Tibial nerve (tissue), 4 donors: Measurements from ENCODE around the gene QSOX2.

Source experiments
- EP300 ChIP-seq, 2 donors: sonication (generic); formaldehyde crosslinking; IDR thresholded peaks; one replicate each; pipeline ENCODE4 v1.6.1; 2017; ENCODE audit warnings: antibody characterized with exemption in 2 of 2, mild to moderate bottlenecking in 1 of 2
- POLR2A ChIP-seq, 2 donors: fragments of 450-650 bp; IDR thresholded peaks; one replicate each; pipeline ENCODE4 v1.6.1; 2017; ENCODE audit warnings: antibody characterized with exemption in 2 of 2, mild to moderate bottlenecking in 2 of 2, moderate library complexity in 2 of 2
- TF ChIP-seq, protein P1 (sequence below), 5 experiments: fragments of 200-600 bp in 3 of 5; fragments of 450-650 bp in 2 of 5; sonication (generic) in 3 of 5; IDR thresholded peaks; one replicate each; pipeline ENCODE4 v1.5.1; 2016 to 2019; ENCODE audit warnings: antibody characterized with exemption in 5 of 5, mild to moderate bottlenecking in 3 of 5, moderate library complexity in 2 of 5

- TF ChIP-seq, protein P1, sequence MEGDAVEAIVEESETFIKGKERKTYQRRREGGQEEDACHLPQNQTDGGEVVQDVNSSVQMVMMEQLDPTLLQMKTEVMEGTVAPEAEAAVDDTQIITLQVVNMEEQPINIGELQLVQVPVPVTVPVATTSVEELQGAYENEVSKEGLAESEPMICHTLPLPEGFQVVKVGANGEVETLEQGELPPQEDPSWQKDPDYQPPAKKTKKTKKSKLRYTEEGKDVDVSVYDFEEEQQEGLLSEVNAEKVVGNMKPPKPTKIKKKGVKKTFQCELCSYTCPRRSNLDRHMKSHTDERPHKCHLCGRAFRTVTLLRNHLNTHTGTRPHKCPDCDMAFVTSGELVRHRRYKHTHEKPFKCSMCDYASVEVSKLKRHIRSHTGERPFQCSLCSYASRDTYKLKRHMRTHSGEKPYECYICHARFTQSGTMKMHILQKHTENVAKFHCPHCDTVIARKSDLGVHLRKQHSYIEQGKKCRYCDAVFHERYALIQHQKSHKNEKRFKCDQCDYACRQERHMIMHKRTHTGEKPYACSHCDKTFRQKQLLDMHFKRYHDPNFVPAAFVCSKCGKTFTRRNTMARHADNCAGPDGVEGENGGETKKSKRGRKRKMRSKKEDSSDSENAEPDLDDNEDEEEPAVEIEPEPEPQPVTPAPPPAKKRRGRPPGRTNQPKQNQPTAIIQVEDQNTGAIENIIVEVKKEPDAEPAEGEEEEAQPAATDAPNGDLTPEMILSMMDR (IDR thresholded peaks at IDR 0.05) = no peak
- no peak for TF ChIP-seq POLR2A (IDR thresholded peaks at IDR 0.05)
- no peak for TF ChIP-seq EP300 (IDR thresholded peaks at IDR 0.05)
Measured at GRCh38 chr9:136192289-136193126, 53.1 kb downstream of the QSOX2 start.
